Fibroblast of lung (primary cell): ENCODE results near the gene ALDH18A1. TPM values are rescaled to one million over a fixed set of nuclear protein-coding genes. Genes with fewer than 3 reads are reported as not detected.

ENCODE experiments used
- DNase-seq, 2 donors: peaks; one replicate each; pipeline versions ENCODE4 v3.0.0 to v3.0.0-alpha.2; 2010; ENCODE audit warnings: low read depth in 2 of 2
- H2AFZ ChIP-seq: 2 replicates; pipeline ENCODE4 v1.5.1; 2012; ENCODE audit warnings: low read length, control low read depth, inconsistent platforms
- H3K27ac ChIP-seq: 2 replicates; pipeline ENCODE4 v1.5.1; 2011; ENCODE audit warnings: low read length, control low read depth; ENCODE audit not compliant: insufficient read depth
- H3K27me3 ChIP-seq: 2 replicates; pipeline ENCODE4 v1.5.1; 2011; ENCODE audit warnings: mild to moderate bottlenecking, low read length; ENCODE audit not compliant: control insufficient read depth, insufficient read depth
- H3K36me3 ChIP-seq: 2 replicates; pipeline ENCODE4 v1.5.1; 2011; ENCODE audit warnings: low read length; ENCODE audit not compliant: control insufficient read depth, insufficient read depth
- H3K4me1 ChIP-seq: 2 replicates; pipeline ENCODE4 v1.5.1; 2011; ENCODE audit warnings: low read length; ENCODE audit not compliant: control insufficient read depth, insufficient read depth; ENCODE audit errors: extremely low read depth
- H3K4me2 ChIP-seq: 2 replicates; pipeline ENCODE4 v1.5.1; 2011; ENCODE audit warnings: low read length, control low read depth; ENCODE audit not compliant: insufficient read depth; ENCODE audit errors: extremely low read depth
- H3K4me3 ChIP-seq, 4 experiments: fragments of 200-600 bp in 1 of 4; sonication (generic) in 1 of 4; replicated peaks in 1 of 4; 2 replicates each; pipeline ENCODE4 v1.5.1; 2011 to 2016; ENCODE audit warnings: low read length in 4 of 4, low read depth in 3 of 4, mild to moderate bottlenecking in 3 of 4, control low read depth in 2 of 4, inconsistent platforms in 1 of 4, mixed read lengths in 1 of 4; ENCODE audit not compliant: insufficient read depth in 1 of 4; ENCODE audit errors: control extremely low read depth in 1 of 4
- H3K79me2 ChIP-seq: 2 replicates; pipeline ENCODE4 v1.5.1; 2012; ENCODE audit warnings: mild to moderate bottlenecking, low read length, inconsistent platforms; ENCODE audit not compliant: control insufficient read depth, insufficient read depth
- H3K9ac ChIP-seq: 2 replicates; pipeline ENCODE4 v1.5.1; 2011; ENCODE audit warnings: mild to moderate bottlenecking, low read length, control low read depth; ENCODE audit not compliant: insufficient read depth
- H3K9me3 ChIP-seq: 2 replicates; pipeline ENCODE4 v1.5.1; 2012; ENCODE audit warnings: low read depth, low read length; ENCODE audit not compliant: control insufficient read depth, insufficient read depth
- H4K20me1 ChIP-seq: 2 replicates; pipeline ENCODE4 v1.5.1; 2011; ENCODE audit warnings: low read length; ENCODE audit not compliant: control insufficient read depth, insufficient read depth; ENCODE audit errors: extremely low read depth
- EZH2 ChIP-seq: IDR thresholded peaks from 2 replicates; pipeline ENCODE4 v1.5.1; 2012; ENCODE audit warnings: low read length, control low read depth, mild to moderate bottlenecking; ENCODE audit errors: missing control alignments
- polyA plus RNA-seq, 2 donors: library from polyadenylated mRNA; depleted of rRNA in 1 of 2; stranded (reverse) in 1 of 2; unstranded in 1 of 2; fragments of >200 nt; gene quantifications; 2 replicates each; pipeline ENCODE4 v1.2.1, GENCODE V29; 2011 to 2012; ENCODE audit warnings: missing spikeins in 1 of 2
- total RNA-seq: library from RNA; depleted of rRNA; stranded (reverse); fragments of >200 nt; gene quantifications from 2 replicates; pipeline ENCODE4 v1.2.1, GENCODE V29; 2014
- TF ChIP-seq, protein P1 (sequence below), 2 donors: IDR thresholded peaks in 1 of 2; conservative IDR thresholded peaks in 1 of 2; 1 replicate in 1 of 2; 2 replicates in 1 of 2; pipeline ENCODE4 v1.5.1; 2011 to 2012; ENCODE audit warnings: low read length in 2 of 2, control low read depth in 1 of 2, inconsistent platforms in 1 of 2, low read depth in 1 of 2, mild to moderate bottlenecking in 1 of 2

ALDH18A1 gene
- total and polyA plus RNA-seq, 2 donors (not counting 1 experiment from before 2014, with no cell fraction given), result 84.4 to 85.7 TPM

DNA sequence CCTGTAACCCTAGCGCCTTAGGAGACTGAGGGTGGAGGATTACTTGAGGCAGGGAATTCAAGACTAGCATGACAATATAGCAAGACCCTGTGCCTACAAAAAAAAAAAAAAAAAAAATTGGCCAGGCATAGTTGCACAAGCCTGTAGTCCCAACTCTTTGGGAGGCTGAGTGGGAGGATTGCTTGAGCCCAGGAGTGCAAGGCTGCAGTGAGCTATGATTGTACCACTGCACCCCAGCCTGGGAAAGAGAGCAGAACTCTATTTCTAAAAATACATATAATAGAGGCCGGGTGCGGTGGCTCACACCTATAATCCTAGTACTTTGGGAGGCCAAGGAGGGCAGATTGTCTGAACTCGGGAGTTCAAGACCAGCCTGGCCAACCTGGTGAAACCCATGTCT is 85.1 kb downstream of the ALDH18A1 start:
- no peak for DNase-seq
- Histone ChIP-seq H3K27me3 (no peaks in the 10 kb centered on the region), H3K36me3 (no peaks in the 10 kb centered on the region), H3K4me3 (no peak overlapping the region), H3K9ac (no peak overlapping the region), H3K79me2 (no peaks in the 10 kb centered on the region), H3K9me3 (no peaks in the 10 kb centered on the region), H3K27ac (no peak overlapping the region), H2AFZ (no peak overlapping the region), H3K4me2 (no peak overlapping the region), H3K4me1 (no peaks in the 10 kb centered on the region), H4K20me1 (no peaks in the 10 kb centered on the region)
- TF ChIP-seq, protein P1, sequence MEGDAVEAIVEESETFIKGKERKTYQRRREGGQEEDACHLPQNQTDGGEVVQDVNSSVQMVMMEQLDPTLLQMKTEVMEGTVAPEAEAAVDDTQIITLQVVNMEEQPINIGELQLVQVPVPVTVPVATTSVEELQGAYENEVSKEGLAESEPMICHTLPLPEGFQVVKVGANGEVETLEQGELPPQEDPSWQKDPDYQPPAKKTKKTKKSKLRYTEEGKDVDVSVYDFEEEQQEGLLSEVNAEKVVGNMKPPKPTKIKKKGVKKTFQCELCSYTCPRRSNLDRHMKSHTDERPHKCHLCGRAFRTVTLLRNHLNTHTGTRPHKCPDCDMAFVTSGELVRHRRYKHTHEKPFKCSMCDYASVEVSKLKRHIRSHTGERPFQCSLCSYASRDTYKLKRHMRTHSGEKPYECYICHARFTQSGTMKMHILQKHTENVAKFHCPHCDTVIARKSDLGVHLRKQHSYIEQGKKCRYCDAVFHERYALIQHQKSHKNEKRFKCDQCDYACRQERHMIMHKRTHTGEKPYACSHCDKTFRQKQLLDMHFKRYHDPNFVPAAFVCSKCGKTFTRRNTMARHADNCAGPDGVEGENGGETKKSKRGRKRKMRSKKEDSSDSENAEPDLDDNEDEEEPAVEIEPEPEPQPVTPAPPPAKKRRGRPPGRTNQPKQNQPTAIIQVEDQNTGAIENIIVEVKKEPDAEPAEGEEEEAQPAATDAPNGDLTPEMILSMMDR (conservative IDR thresholded peaks at IDR 0.05 in 1 of 2, IDR thresholded peaks at IDR 0.05 in 1 of 2; ENCODE audit: low read depth in 1 of 2, low read length in 2 of 2), result no peak
- TF ChIP-seq EZH2, result no peak

DNA sequence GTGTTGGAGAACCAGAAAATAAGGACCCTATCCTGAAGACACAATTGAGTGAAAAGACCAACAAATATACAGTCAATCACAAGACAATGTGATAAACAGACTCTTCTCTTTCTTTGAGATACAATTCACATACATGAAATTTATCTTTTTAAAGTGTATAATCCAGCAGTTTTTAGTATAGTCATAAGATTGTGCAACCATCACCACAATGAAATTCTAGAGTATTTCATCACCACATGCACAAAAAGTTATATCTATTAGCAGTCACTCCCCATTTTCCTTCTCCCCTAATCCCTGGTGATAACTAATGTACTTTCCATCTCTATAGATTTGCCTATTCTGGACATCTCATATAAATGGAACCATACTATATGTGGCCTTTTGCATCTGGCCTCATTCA is 87.1 kb downstream of the ALDH18A1 start:
- Histone ChIP-seq H3K4me3 (no peak overlapping the region), H3K27me3 (peaks cover 4% of the 10 kb centered on the region), H3K27ac (no peak overlapping the region), H4K20me1 (no peaks in the 10 kb centered on the region), H3K4me1 (no peaks in the 10 kb centered on the region), H3K79me2 (no peaks in the 10 kb centered on the region), H3K9ac (no peak overlapping the region), H3K4me2 (no peak overlapping the region), H2AFZ (no peak overlapping the region), H3K9me3 (no peaks in the 10 kb centered on the region), H3K36me3 (no peaks in the 10 kb centered on the region)
- TF ChIP-seq, protein P1 (conservative IDR thresholded peaks at IDR 0.05 in 1 of 2, IDR thresholded peaks at IDR 0.05 in 1 of 2; ENCODE audit: low read depth in 1 of 2, low read length in 2 of 2), result no peak
- TF ChIP-seq EZH2, result no peak
- peak in 1 of 2 donors; percentile 8 for DNase-seq

DNA sequence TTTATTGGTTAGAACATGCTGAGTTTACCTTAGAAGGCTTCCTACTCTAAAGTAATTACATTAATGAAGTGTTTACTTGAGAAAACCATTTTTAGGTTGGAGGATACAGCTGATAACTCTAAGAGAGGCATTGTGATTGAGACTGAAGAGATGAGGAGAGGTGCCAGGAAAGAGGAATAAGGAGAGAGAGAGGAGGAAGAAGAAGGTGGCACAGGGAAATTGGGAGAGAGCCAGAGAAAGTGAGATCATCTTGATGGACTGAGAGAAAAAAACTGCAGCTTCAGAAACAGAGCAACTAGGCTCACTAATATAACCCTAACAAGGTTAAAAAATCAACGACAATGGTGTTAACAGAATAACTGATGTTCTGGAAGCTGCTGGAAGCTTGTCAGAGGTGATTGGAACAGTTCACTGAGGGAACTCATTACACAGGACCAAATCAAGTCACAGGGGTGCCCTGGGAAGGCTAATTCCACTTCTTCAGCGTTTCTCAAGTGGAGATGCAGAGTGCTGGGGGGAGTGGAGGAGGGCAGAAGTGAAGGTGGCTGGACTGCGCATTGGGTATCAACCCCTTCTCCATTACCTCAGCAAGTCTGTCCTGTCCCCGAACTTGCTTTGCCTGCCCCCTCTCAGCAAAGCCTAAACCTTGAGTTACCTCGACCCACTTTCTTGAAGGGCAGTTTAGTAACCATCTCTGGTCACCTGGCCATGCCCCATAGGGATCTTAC is 88.4 kb downstream of the ALDH18A1 start:
- no peaks in the 10 kb centered on the region for H3K9me3 ChIP-seq
- no peak for DNase-seq
- TF ChIP-seq, protein P1 (conservative IDR thresholded peaks at IDR 0.05 in 1 of 2, IDR thresholded peaks at IDR 0.05 in 1 of 2; ENCODE audit: low read depth in 1 of 2, low read length in 2 of 2), result no peak
- TF ChIP-seq EZH2, result no peak

More for the DNA sequence above, 88.4 kb downstream of the ALDH18A1 start:
- Histone ChIP-seq H4K20me1 (no peaks in the 10 kb centered on the region), H3K79me2 (no peaks in the 10 kb centered on the region), H3K4me3 (no peak overlapping the region), H2AFZ (no peak overlapping the region), H3K27me3 (peaks cover 4% of the 10 kb centered on the region), H3K27ac (no peak overlapping the region), H3K4me1 (no peaks in the 10 kb centered on the region), H3K4me2 (no peak overlapping the region), H3K9ac (no peak overlapping the region), H3K36me3 (no peaks in the 10 kb centered on the region)
